ENCODE results near the gene SIMC1.
"Not testable (repeated sequence)": the region's sequence is repeated elsewhere in the genome, so short reads cannot be mapped to it uniquely, and the experiment has no call there.

DNA sequence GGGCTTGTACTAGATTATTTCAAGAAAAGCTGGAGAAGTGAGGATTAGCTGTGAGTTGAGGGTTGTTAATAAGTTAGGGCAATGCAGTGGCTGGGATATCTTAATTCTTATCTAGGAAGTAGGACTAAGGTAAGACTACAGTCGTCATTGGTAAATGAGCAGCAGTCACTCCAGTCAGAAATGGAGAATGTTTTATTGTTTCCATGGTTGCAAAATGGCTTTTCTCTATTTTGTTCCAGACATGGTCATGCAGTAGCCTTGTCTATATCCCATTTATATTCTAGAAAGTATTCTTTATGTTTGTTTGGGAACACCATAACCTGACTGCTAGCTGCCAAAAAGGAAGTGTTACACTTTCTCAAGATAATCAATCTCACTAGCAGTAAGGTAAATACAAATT, 9.9 kb upstream of the SIMC1 start:
- not testable (repeated sequence) for TF ChIP-seq POLR2AphosphoS5 (IDR thresholded peaks at IDR 0.05; ENCODE audit: insufficient read depth, low read depth, low read length); JUN (IDR thresholded peaks at IDR 0.05; ENCODE audit: borderline replicate concordance, insufficient read depth, insufficient read length, low read depth); FOS (IDR thresholded peaks at IDR 0.05; ENCODE audit: borderline replicate concordance, insufficient read depth, low read length); POLR2A (IDR thresholded peaks at IDR 0.05; ENCODE audit: low read depth, low read length); MYC (IDR thresholded peaks at IDR 0.05; ENCODE audit: low read depth, low read length); GATA2 (IDR thresholded peaks at IDR 0.05; ENCODE audit: insufficient read depth, insufficient read length, low read depth, low read length); EZH2 (IDR thresholded peaks at IDR 0.05; ENCODE audit: borderline replicate concordance, low read depth, low read length, severe bottlenecking)
- TF ChIP-seq, protein P1, sequence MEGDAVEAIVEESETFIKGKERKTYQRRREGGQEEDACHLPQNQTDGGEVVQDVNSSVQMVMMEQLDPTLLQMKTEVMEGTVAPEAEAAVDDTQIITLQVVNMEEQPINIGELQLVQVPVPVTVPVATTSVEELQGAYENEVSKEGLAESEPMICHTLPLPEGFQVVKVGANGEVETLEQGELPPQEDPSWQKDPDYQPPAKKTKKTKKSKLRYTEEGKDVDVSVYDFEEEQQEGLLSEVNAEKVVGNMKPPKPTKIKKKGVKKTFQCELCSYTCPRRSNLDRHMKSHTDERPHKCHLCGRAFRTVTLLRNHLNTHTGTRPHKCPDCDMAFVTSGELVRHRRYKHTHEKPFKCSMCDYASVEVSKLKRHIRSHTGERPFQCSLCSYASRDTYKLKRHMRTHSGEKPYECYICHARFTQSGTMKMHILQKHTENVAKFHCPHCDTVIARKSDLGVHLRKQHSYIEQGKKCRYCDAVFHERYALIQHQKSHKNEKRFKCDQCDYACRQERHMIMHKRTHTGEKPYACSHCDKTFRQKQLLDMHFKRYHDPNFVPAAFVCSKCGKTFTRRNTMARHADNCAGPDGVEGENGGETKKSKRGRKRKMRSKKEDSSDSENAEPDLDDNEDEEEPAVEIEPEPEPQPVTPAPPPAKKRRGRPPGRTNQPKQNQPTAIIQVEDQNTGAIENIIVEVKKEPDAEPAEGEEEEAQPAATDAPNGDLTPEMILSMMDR (IDR thresholded peaks at IDR 0.05; ENCODE audit: extremely low read depth in 1 of 2, insufficient read depth in 1 of 2, low read depth in 1 of 2, low read length in 2 of 2), result not testable (repeated sequence)
- TF ChIP-seq, protein P2, sequence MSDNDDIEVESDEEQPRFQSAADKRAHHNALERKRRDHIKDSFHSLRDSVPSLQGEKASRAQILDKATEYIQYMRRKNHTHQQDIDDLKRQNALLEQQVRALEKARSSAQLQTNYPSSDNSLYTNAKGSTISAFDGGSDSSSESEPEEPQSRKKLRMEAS (IDR thresholded peaks at IDR 0.05; ENCODE audit: insufficient read depth, insufficient read length), result not testable (repeated sequence)

Data from endothelial cell of umbilical vein (primary cell).